GM19395 (cell line): ENCODE results near the gene TNRC18.
"Not testable (repeated sequence)": the region's sequence is repeated elsewhere in the genome, so short reads cannot be mapped to it uniquely, and the experiment has no call there.

Experiments used
- ATAC-seq: cut with Tn5 transposase; IDR thresholded peaks from one replicate; pipeline ENCODE4 v1.9.1; 2021; ENCODE audit warnings: mild to moderate bottlenecking, moderate library complexity; ENCODE audit not compliant: unreplicated experiment

TNRC18 gene

DNA sequence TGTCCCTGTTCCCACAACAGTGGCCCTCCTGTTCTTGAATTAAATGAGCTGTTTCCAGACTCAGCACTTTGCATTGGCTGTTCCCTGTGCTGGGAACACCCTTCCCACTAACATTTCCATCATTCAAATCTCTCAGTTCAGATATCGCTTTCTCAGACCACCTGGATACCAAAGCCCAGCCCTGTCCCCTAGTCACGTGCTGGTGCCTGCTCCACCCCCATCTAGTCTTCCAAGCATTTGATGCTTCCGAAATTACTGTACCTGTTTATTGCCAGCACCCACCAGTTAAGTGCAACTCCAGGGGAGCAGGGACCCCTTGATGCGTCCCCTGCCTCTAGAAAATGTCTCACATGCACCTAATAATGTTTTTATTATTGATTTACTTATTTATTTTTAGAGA is 143.9 kb downstream of the TNRC18 start:
- no peak for ATAC-seq

DNA sequence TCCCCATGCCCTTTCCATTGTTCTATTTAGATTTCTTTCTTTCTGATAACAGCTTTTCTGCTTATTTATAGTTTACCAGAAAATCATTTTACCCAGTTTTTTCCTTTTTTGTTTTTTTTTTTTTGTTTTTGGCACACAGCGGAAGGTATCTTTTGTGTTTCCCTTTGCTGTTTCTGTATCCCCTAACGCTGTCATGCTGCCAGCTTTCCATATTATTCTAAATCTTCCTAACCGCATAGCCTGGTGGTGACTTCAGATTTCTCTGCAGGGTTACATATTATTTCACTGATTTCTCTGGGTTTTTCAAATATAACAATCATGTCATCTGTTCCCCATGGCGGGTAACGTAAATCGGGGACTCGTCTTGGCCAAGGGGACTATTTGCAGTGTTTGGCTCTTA is 144.9 kb downstream of the TNRC18 start:
- no peak for ATAC-seq

GRCh38 chr7:5276611-5277010 is 147.0 kb downstream of the TNRC18 start:
- ATAC-seq, result no peak

- ATAC-seq, result not testable (repeated sequence)
Observed at GRCh38 chr7:5276123-5276522, 147.5 kb downstream of the TNRC18 start.

DNA sequence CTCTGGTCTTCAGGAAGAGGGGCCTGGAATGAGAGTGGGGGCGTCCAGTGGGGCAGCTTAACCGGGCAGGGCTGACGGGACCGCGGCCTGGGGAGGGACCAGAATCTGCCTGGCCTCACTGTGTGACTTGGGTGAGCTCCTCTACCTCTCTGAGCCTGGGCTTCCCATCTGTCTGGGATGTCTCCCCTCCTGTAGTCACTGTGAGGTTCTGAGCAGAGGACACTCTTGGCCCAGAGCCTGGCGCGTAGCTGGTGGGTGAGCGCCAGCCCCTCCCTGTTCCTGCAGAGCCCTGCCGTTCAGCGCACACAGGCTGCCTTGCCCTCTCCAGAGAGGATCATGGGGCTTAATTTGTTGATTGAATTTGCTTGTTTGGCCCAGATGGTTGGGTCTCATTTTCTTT is 148.1 kb downstream of the TNRC18 start:
- ATAC-seq, result not testable (repeated sequence)

DNA sequence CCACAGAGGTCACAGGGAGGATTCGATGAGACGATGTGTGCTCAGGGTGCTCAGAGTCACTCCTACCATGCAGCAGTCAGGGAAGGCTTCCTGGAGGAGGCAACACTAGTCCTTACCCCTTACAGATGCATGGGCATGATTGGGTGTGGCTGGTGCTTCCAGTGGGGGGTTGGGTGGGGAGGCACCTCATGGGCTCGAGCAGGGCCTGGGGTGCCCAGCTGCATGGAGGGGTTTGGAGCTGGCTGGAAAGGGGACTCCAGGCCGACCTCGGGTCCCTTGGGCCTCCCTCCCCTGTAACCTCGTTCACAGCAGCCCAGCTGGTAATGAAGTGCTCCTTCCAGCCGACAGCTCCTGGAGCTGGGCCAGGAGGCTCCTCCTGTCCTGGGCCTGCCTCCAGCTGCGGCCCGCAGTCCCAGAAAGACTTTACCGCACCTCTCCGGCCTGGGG is 148.6 kb downstream of the TNRC18 start:
- not testable (repeated sequence) for ATAC-seq

DNA sequence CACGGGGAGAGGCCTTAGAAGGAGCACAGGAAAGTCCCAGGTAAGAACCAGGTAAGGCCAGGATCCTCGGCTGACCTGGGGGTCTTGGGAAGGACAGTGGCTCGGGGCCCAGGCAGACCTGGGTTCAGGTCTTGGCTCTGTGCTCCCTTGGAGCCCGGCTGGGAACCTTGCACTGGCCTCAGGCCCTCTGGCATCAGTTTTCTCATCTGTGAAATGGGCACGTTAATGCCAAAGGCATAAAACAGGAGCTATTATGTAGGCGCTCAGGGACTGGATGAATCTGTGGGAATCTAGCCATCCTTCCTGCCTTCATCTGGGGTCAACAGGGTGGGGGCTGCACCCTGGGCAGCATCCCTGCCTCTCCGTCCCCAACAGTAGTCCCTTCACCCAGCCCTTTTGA is 149.2 kb downstream of the TNRC18 start:
- no peak for ATAC-seq

DNA sequence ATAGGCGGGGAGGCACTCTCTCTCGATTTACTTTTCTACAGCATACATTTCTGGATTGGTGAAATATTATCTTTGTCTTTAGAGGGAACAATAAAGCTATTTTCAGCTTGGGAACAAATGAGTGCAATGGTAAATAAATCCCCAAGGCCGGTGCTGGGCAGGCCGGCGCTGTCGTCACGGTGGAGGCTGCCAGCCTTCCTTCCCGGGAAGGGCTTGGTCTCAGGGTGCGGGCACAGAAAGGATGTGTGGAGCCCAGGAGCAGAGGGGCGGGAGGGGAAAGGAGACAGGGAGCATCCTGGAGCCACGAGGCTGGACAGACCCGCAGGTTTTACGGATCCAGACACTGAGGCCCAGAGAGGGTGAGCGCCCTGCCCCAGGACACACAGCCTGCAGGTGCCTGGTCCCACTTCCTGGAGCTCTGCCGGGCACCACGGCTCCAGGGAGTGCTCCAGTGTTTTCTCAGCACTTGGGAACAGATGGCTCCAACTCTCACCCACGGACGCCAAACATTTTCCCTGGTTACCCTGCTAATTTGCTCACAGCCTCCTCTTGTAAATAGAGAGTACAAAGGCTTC is 149.7 kb downstream of the TNRC18 start:
- ATAC-seq, result not testable (repeated sequence)

DNA sequence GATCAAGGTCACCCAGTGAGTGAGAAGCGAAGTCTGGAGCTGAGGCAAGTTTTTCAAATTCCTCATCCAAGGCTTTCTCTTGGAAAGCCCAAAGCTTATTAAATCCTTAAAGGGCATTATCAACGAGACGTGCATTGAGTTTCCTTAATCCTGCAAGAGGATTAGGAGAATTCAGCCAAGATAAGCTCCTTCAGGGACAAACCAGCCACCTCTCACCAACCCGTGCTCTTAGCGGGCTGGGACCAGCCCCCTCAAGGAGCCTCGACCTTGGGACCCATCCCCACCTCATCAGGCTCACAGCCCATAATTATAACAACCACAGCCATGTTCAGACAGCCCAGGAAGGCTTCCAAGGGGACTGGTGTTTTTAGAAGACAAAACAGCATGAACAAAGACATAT is 152.8 kb downstream of the TNRC18 start:
- no peak for ATAC-seq

GRCh38 chr7:5269992-5270657 is 153.5 kb downstream of the TNRC18 start:
- ATAC-seq, result not testable (repeated sequence)

DNA sequence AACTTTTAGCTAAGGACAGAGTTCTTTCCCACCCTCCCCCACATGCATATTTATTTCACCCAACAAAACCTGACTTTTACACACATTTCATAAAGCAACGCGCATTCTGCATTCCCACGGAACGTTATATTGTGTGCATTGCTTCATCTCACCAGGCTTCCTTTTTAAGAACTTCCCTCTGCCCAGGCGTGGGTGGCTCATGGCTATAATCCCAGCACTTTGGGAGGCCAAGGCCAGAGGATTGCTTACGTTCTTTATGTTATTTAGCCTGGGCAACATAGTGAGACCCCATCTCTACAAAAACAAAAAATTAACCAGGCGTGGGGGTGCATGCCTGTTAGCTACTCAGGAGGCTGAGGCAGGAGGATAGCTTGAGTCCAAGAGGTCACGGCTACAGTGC is 155.8 kb downstream of the TNRC18 start:
- ATAC-seq, result not testable (repeated sequence)

DNA sequence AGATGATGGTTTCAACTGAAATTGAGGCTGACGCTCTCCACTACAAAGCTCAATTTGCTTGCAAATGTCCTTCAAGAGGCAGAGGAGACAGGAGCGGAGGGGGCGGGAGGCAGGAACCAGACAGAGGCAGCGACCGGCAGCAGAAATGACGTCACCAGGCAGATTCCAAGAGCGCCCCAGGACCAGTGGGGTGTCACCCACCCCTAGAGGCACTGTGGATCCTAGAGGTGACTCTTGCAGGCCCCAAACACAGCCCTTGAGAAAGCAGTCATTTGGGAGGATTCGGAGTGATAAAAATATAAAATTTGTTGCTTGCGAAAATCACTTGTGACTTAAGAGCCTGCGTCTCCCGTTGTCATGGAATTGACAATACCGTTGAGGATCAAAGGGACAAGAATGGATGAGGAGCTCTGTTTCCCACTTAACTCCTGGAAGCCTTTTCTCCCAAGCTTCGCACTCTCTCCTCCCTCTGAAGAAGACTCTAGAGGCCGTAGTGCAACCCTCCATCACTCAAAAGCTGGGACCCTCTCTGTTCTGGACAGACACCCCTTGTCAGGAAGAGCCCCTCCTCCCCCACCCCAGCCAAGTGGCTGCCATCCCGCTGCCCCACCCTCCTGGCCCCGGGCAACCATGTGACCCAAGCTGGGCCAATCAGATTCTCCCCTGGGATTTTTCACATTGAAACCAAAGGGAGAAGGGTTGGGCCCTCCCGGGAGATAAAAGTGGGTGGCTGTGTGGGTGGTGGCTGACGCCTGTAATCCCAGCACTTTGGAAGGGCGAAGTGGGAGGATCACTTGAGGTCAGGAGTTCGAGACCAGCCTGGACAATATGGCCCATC is 157.2 kb downstream of the TNRC18 start:
- ATAC-seq, result no peak

- ATAC-seq, result no peak
Observed at GRCh38 chr7:5265320-5266190, 158.1 kb downstream of the TNRC18 start.

DNA sequence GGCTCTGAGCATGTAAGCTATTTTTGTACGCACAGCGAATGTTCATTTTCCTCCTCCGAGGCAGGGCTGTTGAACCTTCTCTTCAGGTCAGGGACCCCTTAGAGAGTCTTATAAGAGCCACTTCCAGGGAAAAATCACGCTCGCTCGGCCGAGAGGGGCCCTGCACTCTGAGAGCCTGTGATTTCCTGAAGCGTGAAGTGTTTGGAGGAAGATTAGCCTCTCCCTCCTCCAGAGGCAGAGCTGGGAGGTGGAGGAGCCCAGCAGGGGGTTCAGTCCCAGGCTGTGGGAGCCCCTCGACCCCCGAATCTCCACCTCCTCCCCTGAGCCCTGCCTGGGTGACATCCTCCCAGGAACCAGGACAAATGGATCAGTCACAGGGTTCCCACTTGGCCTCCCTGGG is 160.6 kb downstream of the TNRC18 start:
- not testable (repeated sequence) for ATAC-seq

GRCh38 chr7:5260530-5261068 is 163.0 kb downstream of the TNRC18 start:
- ATAC-seq, result not testable (repeated sequence)
